ENCODE data around the gene LDB2.

- TF ChIP-seq EZH2 (IDR thresholded peaks at IDR 0.05; ENCODE audit: low read depth) = no peak
- TF ChIP-seq CTCF (conservative IDR thresholded peaks at IDR 0.05) = no peak
Measured at GRCh38 chr4:16750882-16751642, 147.4 kb downstream of the LDB2 start.
